ENCODE measurements around the gene CNDP2.

The CNDP2 gene

DNA sequence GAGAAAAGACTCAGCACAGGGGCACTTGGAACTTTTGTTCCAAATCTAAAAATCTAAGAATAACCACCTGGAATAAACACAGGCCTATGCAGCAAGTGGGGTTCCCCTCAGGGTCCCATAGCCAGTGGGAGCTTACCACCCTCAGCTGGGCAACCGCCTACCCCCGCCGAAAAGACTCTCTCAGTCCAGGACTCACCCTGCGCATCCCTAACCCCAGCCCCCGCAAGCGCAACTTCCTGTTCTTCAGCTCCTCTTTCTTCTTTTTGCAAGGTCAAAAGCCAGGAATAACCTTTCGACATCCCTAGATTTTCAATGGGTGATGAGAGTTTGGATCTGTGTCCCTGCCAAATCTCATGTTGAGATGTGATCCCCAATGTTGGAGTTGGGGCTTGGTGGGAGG lies 51.7 kb downstream of the CNDP2 start:
- TF ChIP-seq, protein P1, sequence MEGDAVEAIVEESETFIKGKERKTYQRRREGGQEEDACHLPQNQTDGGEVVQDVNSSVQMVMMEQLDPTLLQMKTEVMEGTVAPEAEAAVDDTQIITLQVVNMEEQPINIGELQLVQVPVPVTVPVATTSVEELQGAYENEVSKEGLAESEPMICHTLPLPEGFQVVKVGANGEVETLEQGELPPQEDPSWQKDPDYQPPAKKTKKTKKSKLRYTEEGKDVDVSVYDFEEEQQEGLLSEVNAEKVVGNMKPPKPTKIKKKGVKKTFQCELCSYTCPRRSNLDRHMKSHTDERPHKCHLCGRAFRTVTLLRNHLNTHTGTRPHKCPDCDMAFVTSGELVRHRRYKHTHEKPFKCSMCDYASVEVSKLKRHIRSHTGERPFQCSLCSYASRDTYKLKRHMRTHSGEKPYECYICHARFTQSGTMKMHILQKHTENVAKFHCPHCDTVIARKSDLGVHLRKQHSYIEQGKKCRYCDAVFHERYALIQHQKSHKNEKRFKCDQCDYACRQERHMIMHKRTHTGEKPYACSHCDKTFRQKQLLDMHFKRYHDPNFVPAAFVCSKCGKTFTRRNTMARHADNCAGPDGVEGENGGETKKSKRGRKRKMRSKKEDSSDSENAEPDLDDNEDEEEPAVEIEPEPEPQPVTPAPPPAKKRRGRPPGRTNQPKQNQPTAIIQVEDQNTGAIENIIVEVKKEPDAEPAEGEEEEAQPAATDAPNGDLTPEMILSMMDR (IDR thresholded peaks at IDR 0.05; ENCODE audit: borderline replicate concordance, control extremely low read depth, extremely low read depth, insufficient read depth, missing control alignments), result no peak
- in situ Hi-C loops (cut with MboI; ENCODE audit: low sequenced_read_pairs, unreplicated experiment), result loop anchor here (10.0 kb wide), 1 partner anchor 193 kb away; no protein-coding TSS in a partner anchor
- DNase-seq (ENCODE audit: low spot score), result no peak

DNA sequence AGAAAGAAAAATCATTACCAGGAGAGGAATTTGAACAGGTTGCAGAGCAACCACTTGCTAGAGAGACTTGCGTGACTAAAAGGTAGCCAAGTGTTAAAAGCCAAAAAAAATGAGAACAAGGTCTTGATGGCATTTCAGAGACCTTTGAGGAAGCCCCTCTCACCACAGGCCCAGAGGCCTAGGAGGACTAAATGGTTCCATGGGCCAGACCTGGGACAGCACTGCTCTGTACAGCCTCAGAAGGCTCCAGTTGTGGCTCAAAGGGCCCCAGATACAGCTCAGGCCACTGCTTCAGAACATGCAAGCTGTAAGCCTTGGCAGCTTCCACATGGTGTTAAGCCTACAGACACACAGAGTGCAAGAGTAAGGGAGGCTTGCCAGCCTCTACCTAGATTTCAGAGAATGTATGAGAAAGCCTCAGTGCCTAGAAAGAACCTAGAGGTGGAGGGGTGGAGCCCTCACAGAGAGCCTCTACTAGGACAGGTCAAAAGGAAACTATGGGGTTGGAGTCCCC lies 53.5 kb downstream of the CNDP2 start:
- TF ChIP-seq, protein P1 (IDR thresholded peaks at IDR 0.05; ENCODE audit: borderline replicate concordance, control extremely low read depth, extremely low read depth, insufficient read depth, missing control alignments), result no peak
- in situ Hi-C loops (cut with MboI; ENCODE audit: low sequenced_read_pairs, unreplicated experiment), result loop anchor here (10.0 kb wide), 2 partner anchors 195 to 355 kb away; no protein-coding TSS in a partner anchor

DNA sequence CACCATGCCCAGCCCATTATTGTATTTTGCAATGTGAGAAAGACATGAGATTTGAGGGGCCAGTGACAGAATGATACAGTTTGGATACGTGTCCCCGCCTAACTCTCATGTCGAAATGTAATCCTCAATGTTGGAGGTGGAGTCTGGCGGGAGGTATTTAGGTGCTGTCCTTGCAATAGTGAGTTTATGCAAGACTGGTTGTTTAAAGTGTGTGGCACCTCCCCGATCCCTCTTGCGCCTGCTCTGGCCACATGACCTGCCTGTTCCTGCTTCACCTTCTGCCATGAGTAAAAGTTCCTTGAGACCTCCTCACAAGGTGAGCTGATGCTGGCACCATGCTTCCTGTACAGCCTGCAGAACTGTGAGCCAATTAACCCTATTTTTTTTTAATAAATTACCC lies 54.7 kb downstream of the CNDP2 start:
- in situ Hi-C loops (cut with MboI; ENCODE audit: low sequenced_read_pairs, unreplicated experiment), result loop anchor here (10.0 kb wide), 1 partner anchor 356 kb away; no protein-coding TSS in a partner anchor
- TF ChIP-seq, protein P1 (IDR thresholded peaks at IDR 0.05; ENCODE audit: borderline replicate concordance, control extremely low read depth, extremely low read depth, insufficient read depth, missing control alignments), result no peak
- DNase-seq (ENCODE audit: low spot score), result no peak

More for the DNA sequence above, 53.5 kb downstream of the CNDP2 start:
- no peak for DNase-seq (ENCODE audit: low spot score)

DNA sequence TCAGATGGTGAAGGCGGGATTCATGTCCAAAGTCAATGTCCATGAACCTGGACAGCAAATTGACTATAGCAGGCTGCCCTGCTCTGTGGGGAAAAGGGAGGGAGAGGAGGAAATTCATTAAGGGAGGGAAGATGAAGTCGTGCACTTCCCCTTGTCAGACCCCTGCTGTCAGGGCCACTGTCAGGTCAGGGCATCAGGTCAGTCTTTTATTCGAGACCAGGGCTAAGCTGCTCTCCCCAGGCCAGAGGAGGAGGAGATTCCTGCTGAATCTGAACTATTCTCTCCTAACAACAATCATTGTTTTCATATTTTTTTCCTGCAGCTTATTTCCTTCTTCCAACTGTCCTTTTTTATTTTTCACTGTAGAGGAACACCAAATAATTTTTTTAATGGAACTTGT lies 55.3 kb downstream of the CNDP2 start:
- no peak for DNase-seq (ENCODE audit: low spot score)
- in situ Hi-C loops (cut with MboI; ENCODE audit: low sequenced_read_pairs, unreplicated experiment), result loop anchor here (10.0 kb wide), 1 partner anchor 357 kb away; no protein-coding TSS in a partner anchor
- TF ChIP-seq, protein P1 (IDR thresholded peaks at IDR 0.05; ENCODE audit: borderline replicate concordance, control extremely low read depth, extremely low read depth, insufficient read depth, missing control alignments), result no peak

DNA sequence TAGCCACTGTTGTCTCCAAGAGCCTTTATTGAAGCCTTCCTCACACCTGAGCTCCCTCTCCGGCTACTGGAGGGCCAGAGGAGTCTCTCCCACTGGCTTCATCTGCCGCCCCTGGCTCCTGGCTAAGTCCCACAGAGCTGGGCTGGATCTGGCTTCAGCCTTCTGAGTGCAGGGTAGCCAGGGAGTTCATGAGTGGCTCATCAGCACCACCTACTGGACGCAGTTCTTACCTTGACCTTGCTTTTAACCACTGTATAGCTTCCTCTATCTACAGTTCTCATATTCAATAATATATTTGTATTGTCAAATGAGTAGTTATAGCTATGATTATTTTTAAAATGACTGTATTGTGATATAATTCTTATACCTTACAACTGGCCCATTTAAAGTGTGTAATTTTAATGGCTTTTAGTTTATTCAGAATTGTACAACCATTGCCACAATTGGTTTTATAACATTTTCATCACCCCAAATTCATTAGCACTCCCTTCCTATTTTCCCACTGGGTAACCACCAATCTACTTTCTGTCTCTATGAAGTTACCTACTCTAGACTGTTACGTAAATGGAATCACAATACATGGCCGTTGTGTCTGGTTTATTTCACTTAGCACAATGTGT lies 55.9 kb downstream of the CNDP2 start:
- TF ChIP-seq, protein P1 (IDR thresholded peaks at IDR 0.05; ENCODE audit: borderline replicate concordance, control extremely low read depth, extremely low read depth, insufficient read depth, missing control alignments), result peak; percentile 79
- in situ Hi-C loops (cut with MboI; ENCODE audit: low sequenced_read_pairs, unreplicated experiment), result loop anchor here (10.0 kb wide), 1 partner anchor 357 kb away; no protein-coding TSS in a partner anchor
- DNase-seq (ENCODE audit: low spot score), result peak; percentile 82

DNA sequence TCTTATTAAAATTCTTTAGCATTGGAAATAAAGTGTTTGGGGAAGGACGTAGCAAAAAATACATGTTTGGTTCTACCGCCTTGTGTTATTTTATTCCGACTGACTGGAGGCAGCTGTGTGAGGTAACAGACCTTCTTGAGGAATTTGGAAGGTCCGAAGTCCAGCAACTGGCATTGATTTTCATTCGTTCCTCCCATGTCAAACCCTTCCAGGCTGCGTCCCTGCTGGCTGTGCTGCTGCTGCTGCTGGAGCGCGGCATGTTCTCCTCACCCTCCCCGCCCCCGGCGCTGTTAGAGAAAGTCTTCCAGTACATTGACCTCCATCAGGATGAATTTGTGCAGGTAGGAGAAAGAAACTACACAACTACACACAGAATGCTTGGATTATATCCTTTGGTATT lies 60.0 kb downstream of the CNDP2 start:
- in situ Hi-C loops (cut with MboI; ENCODE audit: low sequenced_read_pairs, unreplicated experiment), result loop anchor here (10.0 kb wide), 1 partner anchor 361 kb away; no protein-coding TSS in a partner anchor
- no peak for DNase-seq (ENCODE audit: low spot score)
- TF ChIP-seq, protein P1 (IDR thresholded peaks at IDR 0.05; ENCODE audit: borderline replicate concordance, control extremely low read depth, extremely low read depth, insufficient read depth, missing control alignments), result no peak

All from GM13976 (cell line).